ENCODE data around the gene HOXA2. TPM values are rescaled to one million over a fixed set of nuclear protein-coding genes. Genes with fewer than 3 reads are reported as not detected.

HOXA2 gene
- total RNA-seq, 1 donor from 2014 or later: not detected

- no peak for DNase-seq
- Mint-ChIP-seq H3K9me3 (ENCODE audit: unreplicated experiment) (peaks cover 12% of the 10 kb centered on the region), H3K27ac (ENCODE audit: unreplicated experiment) (no peak overlapping the region), H3K36me3 (ENCODE audit: unreplicated experiment) (no peaks in the 10 kb centered on the region), H3K4me1 (ENCODE audit: low read depth, unreplicated experiment) (peaks cover 28% of the 10 kb centered on the region), H3K4me3 (ENCODE audit: unreplicated experiment) (no peak overlapping the region), H3K27me3 (ENCODE audit: unreplicated experiment) (peaks cover 42% of the 10 kb centered on the region)
- TF ChIP-seq CTCF (IDR thresholded peaks at IDR 0.05; ENCODE audit: partially characterized antibody, unreplicated experiment): no peak
Measured at GRCh38 chr7:27093184-27093895, 9.1 kb downstream of the HOXA2 start.

- no peaks in the 10 kb centered on the region for H3K36me3 Mint-ChIP-seq (ENCODE audit: unreplicated experiment)
- peaks cover 44% of the 10 kb centered on the region for H3K27me3 Mint-ChIP-seq (ENCODE audit: unreplicated experiment)
- no peak for DNase-seq
- no peak overlapping the region for H3K4me3 Mint-ChIP-seq (ENCODE audit: unreplicated experiment)
- peaks cover 28% of the 10 kb centered on the region for H3K4me1 Mint-ChIP-seq (ENCODE audit: low read depth, unreplicated experiment)
- H3K9me3 Mint-ChIP-seq (ENCODE audit: unreplicated experiment): peaks cover 12% of the 10 kb centered on the region
- TF ChIP-seq CTCF (IDR thresholded peaks at IDR 0.05; ENCODE audit: partially characterized antibody, unreplicated experiment): no peak
- H3K27ac Mint-ChIP-seq (ENCODE audit: unreplicated experiment): no peak overlapping the region
Measured at GRCh38 chr7:27092819-27093110, 9.7 kb downstream of the HOXA2 start.

- no peak overlapping the region for H3K27ac Mint-ChIP-seq (ENCODE audit: unreplicated experiment)
- no peaks in the 10 kb centered on the region for H3K36me3 Mint-ChIP-seq (ENCODE audit: unreplicated experiment)
- no peak for TF ChIP-seq CTCF (IDR thresholded peaks at IDR 0.05; ENCODE audit: partially characterized antibody, unreplicated experiment)
- no peak overlapping the region for H3K4me3 Mint-ChIP-seq (ENCODE audit: unreplicated experiment)
- no peak for DNase-seq
- peaks cover 26% of the 10 kb centered on the region for H3K4me1 Mint-ChIP-seq (ENCODE audit: low read depth, unreplicated experiment)
- H3K27me3 Mint-ChIP-seq (ENCODE audit: unreplicated experiment): peaks cover 45% of the 10 kb centered on the region
- H3K9me3 Mint-ChIP-seq (ENCODE audit: unreplicated experiment): peaks cover 14% of the 10 kb centered on the region
Measured at GRCh38 chr7:27091941-27092818, 10.3 kb downstream of the HOXA2 start.

GRCh38 chr7:27091105-27091504 lies 11.4 kb downstream of the HOXA2 start:
- H3K36me3 Mint-ChIP-seq (ENCODE audit: unreplicated experiment): no peaks in the 10 kb centered on the region
- no peak overlapping the region for H3K4me3 Mint-ChIP-seq (ENCODE audit: unreplicated experiment)
- peaks cover 24% of the 10 kb centered on the region for H3K4me1 Mint-ChIP-seq (ENCODE audit: low read depth, unreplicated experiment)
- peaks cover 45% of the 10 kb centered on the region for H3K27me3 Mint-ChIP-seq (ENCODE audit: unreplicated experiment)
- no peak for DNase-seq
- peaks cover 14% of the 10 kb centered on the region for H3K9me3 Mint-ChIP-seq (ENCODE audit: unreplicated experiment)
- TF ChIP-seq CTCF (IDR thresholded peaks at IDR 0.05; ENCODE audit: partially characterized antibody, unreplicated experiment): no peak
- H3K27ac Mint-ChIP-seq (ENCODE audit: unreplicated experiment): no peak overlapping the region

Measured in glutamatergic neuron (in vitro differentiated cells).